RWPE1 (cell line): ENCODE results near the gene FES.

Experiments
- CTCF ChIA-PET: fragments of 350-600 bp; sonication (Branson Sonifier 250); formaldehyde crosslinking; extraction: SDS; loops from one replicate; lab custom pipeline; 2021; lab: Yijun Ruan, JAX
- POLR2A ChIA-PET: fragments of 400-600 bp; formaldehyde crosslinking; extraction: SDS; loops from one replicate; lab custom pipeline; 2020; ENCODE audit warnings: antibody characterized with exemption; ENCODE audit not compliant: low non-redundant PET; lab: Yijun Ruan, JAX
- DNase-seq: peaks from one replicate; pipeline ENCODE4 v3.0.0; 2012; ENCODE audit warnings: low spot score
- H3K27ac ChIP-seq: fragments of 450-650 bp; 2 replicates; pipeline ENCODE4 v1.5.1; 2017
- TF ChIP-seq, protein P1 (sequence below): fragments of 450-650 bp; conservative IDR thresholded peaks from 2 replicates; pipeline ENCODE4 v1.5.1; 2017; ENCODE audit warnings: low read depth, mild to moderate bottlenecking

FES gene

DNA sequence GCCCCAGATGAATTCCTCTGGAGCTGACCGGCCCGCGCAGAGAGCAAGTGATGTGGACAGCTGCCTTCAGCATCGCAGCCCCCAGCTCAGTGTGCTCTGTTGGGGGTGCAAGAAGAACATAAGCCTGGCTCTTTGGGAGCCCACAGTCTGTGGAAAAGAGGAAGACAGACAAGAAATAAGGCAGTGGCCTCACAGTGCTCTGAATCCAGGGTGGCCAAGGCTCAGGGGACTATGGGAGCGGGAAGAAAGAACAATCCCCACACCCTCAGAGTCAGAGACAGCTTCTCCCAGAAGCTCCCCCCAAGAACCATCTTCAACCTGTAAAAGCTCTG is 48.3 kb downstream of the FES start:
- no peak for DNase-seq
- CTCF ChIA-PET, result interaction anchor here (0.5 to 2.1 kb wide), 24 partner anchors 9 to 1014 kb away, joined by 3 to 12 read pairs (median 3); partner anchors contain the start of gene MAN2A2
- TF ChIP-seq, protein P1, sequence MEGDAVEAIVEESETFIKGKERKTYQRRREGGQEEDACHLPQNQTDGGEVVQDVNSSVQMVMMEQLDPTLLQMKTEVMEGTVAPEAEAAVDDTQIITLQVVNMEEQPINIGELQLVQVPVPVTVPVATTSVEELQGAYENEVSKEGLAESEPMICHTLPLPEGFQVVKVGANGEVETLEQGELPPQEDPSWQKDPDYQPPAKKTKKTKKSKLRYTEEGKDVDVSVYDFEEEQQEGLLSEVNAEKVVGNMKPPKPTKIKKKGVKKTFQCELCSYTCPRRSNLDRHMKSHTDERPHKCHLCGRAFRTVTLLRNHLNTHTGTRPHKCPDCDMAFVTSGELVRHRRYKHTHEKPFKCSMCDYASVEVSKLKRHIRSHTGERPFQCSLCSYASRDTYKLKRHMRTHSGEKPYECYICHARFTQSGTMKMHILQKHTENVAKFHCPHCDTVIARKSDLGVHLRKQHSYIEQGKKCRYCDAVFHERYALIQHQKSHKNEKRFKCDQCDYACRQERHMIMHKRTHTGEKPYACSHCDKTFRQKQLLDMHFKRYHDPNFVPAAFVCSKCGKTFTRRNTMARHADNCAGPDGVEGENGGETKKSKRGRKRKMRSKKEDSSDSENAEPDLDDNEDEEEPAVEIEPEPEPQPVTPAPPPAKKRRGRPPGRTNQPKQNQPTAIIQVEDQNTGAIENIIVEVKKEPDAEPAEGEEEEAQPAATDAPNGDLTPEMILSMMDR, result peak; percentile 75
- POLR2A ChIA-PET, result interaction anchor here (0.6 to 0.7 kb wide), 2 partner anchors 22 to 846 kb away, joined by 3 read pairs; partner anchors contain the start of gene RCCD1
- H3K27ac ChIP-seq, result peak overlapping the region; percentile 90

DNA sequence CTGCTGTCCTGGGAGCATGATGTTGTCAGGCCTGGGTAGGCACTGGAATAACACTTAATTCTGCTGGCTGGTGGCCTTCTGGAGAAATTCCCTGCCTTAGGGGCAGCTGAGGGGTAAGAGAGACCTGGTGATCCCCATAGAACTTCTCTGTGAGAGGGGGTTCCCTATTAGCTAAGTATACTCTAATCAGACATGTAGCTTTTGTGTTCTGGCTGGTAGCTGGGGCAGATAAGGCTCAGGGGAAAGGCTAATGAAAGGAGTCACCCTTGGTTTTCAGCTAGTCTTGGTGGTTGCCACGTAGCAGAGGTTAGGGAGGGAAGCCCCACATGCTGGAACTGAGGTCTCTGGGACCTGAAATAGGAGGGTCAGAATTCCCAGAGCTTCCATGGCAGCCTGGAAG is 49.0 kb downstream of the FES start:
- TF ChIP-seq, protein P1, result no peak
- no peak for DNase-seq
- H3K27ac ChIP-seq, result peak overlapping the region; percentile 90
- ChIA-PET POLR2A (no interaction called here), CTCF (interaction anchor here (0.6 to 2.1 kb wide), 8 partner anchors 24 to 1014 kb away, joined by 3 to 12 read pairs (median 4); partner anchors contain the start of genes BLM and MAN2A2)

DNA sequence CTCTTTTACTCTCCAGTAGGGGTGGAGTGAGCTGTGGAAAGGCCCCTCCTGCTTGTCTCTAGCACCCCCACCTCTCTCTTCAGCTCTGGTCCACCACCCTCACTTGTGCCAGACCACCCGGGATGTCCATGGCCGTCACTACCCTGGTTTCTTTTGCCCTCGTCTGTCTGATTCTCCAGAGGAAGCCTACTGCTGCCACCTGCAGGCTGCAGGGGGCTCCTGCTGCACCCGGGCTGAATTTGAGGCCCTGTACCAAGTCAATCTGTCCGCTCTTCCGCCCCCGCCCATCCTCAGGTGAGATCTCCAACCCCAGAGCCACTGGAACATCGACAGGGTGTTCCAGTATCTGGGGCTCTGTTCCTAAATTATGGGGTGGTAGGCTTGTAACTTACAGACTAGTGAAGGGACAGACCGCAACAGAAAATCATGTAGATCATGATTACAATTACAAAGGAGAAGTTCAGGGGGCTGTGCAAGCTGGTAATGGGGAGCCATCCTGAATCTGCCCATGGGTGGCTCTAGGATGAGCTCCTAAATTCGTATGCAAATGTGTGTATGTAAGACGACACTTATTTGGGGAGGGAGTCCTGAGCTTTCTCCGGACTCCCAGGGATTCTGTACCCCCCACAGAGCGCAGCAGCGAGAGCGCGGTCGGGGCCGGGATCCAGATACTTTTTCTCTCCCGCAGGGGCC is 50.1 kb downstream of the FES start:
- ChIA-PET POLR2A (interaction anchor here (0.5 to 1.0 kb wide), 4 partner anchors 15 to 1968 kb away, joined by 3 read pairs; no protein-coding TSS in a partner anchor), CTCF (interaction anchor here (0.6 to 1.4 kb wide), 10 partner anchors 11 to 1532 kb away, joined by 3 to 7 read pairs (median 3); partner anchors contain the start of gene BLM)
- DNase-seq, result peak; percentile 95
- peak overlapping the region; percentile 77 for H3K27ac ChIP-seq
- TF ChIP-seq, protein P1, result peak; percentile 98

DNA sequence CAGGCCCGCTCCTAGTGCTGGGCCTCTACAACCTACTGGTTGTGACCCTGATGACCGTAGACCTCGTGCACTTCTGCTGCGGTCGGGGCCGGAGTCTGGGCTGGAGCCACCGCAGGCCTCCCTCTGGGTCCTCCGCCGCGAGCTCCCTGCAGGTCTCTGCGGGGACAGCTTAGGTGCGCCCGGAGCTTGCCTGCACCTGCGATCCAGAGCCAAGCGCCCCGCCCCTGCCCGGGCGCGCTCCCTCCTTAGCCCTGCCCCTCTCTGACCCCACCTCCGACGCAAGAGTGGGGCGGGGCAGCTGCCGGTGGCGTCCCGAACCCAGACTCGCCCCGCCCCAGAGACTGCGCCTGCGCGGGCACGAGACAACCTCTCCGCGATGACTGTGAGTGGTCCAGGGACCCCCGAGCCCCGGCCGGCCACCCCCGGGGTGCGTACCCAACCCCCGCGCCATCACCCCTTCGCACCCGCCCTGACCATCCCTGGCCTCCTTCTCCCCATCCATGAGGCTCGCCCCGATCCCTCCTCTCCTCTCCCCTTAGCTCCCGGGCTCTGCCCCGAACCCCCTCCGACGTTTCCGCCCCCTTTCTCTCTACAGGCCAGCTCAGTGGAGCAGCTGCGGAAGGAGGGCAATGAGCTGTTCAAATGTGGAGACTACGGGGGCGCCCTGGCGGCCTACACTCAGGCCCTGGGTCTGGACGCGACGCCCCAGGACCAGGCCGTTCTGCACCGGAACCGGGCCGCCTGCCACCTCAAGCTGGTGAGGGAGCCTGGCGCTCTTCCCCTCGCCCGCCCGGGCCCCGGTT is 50.8 kb downstream of the FES start, which contains the start of gene UNC45A:
Gene UNC45A, plus strand, starts transcription at position 337 of the 803 bp plus-strand sequence. Its CDS starts 40 bp downstream, at position 377.
- TF ChIP-seq, protein P1, result no peak
- peak; percentile 97 for DNase-seq
- ChIA-PET POLR2A (interaction anchor here (0.5 to 1.0 kb wide), 3 partner anchors 14 to 1967 kb away, joined by 3 read pairs; no protein-coding TSS in a partner anchor), CTCF (interaction anchor here (0.6 to 1.4 kb wide), 11 partner anchors 12 to 927 kb away, joined by 3 to 7 read pairs (median 3); no protein-coding TSS in a partner anchor)
- H3K27ac ChIP-seq, result peak within 1 kb of the TSS; percentile 77

DNA sequence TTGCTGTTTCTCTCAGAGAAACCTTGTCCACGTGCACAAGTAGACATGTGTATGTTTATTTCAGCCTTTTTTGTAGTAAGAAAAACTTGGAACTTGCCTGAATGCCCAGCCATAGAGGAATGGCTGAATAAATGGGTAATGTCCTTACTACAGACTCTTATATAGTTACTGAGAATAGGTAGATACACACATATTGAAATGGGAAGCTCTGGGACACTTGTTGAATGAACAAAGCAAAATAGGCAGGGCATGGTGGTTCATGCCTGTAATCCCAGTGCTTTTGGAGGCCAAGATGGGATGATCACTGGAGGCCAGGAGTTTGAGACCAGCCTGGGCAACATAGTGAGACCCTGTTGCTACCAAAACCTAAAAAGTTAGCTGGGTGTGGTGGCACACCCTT is 52.5 kb downstream of the FES start:
- ChIA-PET CTCF (no interaction called here), POLR2A (no interaction called here)
- H3K27ac ChIP-seq, result no peak overlapping the region
- DNase-seq, result no peak
- TF ChIP-seq, protein P1, result no peak

DNA sequence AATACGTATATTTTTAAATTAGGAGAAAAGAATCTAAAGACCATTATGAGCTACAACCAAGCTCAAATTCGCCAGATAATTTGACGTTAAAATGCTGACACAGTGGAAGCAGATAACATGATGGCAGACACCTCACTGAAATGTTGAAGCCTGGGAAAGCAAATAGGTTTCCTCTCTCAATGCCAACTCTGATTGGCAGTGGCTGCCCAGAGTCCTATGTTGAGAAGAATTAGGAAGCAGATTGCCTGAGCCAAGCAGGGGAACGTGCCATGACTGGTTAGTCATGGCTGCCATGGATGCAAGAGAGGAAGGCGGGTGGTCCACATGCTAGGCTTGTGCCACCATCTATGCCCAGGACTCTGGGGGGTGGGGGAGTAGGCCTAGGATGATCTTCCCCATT is 54.0 kb downstream of the FES start:
- no peak overlapping the region for H3K27ac ChIP-seq
- POLR2A ChIA-PET, result no interaction called here
- TF ChIP-seq, protein P1, result no peak
- no peak for DNase-seq
- CTCF ChIA-PET, result interaction anchor here (0.6 kb wide), 1 partner anchor 98 kb away, joined by 5 read pairs; no protein-coding TSS in a partner anchor
